ENCODE results near the gene CTIF. TPM values are rescaled to one million over a fixed set of nuclear protein-coding genes. Genes with fewer than 3 reads are reported as not detected.

The CTIF gene
- total and polyA plus RNA-seq, 4 donors, result 12.2 to 45.7 (median 32.6) TPM

- H3K4me1 ChIP-seq (ENCODE audit: control insufficient read depth in 5 of 5, insufficient read depth in 5 of 5, low read length in 5 of 5), result peaks cover 7 to 44% (median 27%) of the 10 kb centered on the region in 5 donors
- H3K9me3 ChIP-seq (ENCODE audit: control insufficient read depth in 4 of 4, insufficient read depth in 3 of 4, low read length in 3 of 4), result no peaks in the 10 kb centered on the region
- H3K9ac ChIP-seq (ENCODE audit: insufficient read depth in 1 of 2, low read length in 2 of 2), result peak overlapping the region in 1 of 2 donors; percentile 40
- TF ChIP-seq, protein P1, sequence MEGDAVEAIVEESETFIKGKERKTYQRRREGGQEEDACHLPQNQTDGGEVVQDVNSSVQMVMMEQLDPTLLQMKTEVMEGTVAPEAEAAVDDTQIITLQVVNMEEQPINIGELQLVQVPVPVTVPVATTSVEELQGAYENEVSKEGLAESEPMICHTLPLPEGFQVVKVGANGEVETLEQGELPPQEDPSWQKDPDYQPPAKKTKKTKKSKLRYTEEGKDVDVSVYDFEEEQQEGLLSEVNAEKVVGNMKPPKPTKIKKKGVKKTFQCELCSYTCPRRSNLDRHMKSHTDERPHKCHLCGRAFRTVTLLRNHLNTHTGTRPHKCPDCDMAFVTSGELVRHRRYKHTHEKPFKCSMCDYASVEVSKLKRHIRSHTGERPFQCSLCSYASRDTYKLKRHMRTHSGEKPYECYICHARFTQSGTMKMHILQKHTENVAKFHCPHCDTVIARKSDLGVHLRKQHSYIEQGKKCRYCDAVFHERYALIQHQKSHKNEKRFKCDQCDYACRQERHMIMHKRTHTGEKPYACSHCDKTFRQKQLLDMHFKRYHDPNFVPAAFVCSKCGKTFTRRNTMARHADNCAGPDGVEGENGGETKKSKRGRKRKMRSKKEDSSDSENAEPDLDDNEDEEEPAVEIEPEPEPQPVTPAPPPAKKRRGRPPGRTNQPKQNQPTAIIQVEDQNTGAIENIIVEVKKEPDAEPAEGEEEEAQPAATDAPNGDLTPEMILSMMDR (IDR thresholded peaks at IDR 0.05; ENCODE audit: control extremely low read depth, extremely low read depth), result no peak
- H3K27ac ChIP-seq (ENCODE audit: low read depth in 1 of 2, low read length in 1 of 2), result peak overlapping the region; percentile 38 to 75
- WGBS, 2 donors, result 15 to 41% methylated on average over 7 of the region's 7 CpGs
- no peak for ATAC-seq (ENCODE audit: insufficient read depth, low FRiP score)
- no peaks in the 10 kb centered on the region for H3K27me3 ChIP-seq (ENCODE audit: control insufficient read depth in 3 of 3, insufficient read depth in 3 of 3, low read length in 2 of 3)
- no peaks in the 10 kb centered on the region for H3K36me3 ChIP-seq (ENCODE audit: control insufficient read depth in 4 of 4, insufficient read depth in 4 of 4, low read length in 4 of 4)
- peak; percentile 67 to 80 (median 67) for DNase-seq
- H3K4me3 ChIP-seq, result no peak overlapping the region
These were observed 312.7 kb downstream of the CTIF start for GRCh38 chr18:48851599-48851960.

DNA sequence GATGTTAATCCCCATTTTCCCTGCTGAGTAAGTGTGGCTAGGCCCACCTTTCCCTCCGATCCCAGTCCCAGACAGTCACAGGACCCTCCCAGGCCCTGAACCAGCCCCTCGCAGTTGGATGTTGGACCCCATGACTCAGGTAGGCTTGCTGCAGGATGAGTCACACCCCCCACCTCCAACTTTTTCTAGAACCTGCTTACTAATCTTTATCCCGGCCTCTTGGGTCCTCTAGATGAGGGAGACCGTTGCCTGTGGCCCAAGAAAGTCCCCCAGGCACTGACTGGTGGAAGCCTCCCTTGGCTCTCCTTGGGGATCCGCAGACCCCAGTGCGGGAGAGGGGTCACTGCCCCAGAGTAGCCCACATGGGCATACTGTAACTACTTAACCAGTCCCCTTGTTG is 313.5 kb downstream of the CTIF start:
- H3K4me1 ChIP-seq (ENCODE audit: control insufficient read depth in 5 of 5, insufficient read depth in 5 of 5, low read length in 5 of 5), result peaks cover 7 to 44% (median 27%) of the 10 kb centered on the region in 5 donors
- TF ChIP-seq, protein P1 (IDR thresholded peaks at IDR 0.05; ENCODE audit: control extremely low read depth, extremely low read depth), result no peak
- no peak overlapping the region for H3K9ac ChIP-seq (ENCODE audit: insufficient read depth in 1 of 2, low read length in 2 of 2)
- WGBS, 2 donors, result 95 to 97% methylated on average over 6 of the region's 6 CpGs
- H3K9me3 ChIP-seq (ENCODE audit: control insufficient read depth in 4 of 4, insufficient read depth in 3 of 4, low read length in 3 of 4), result no peaks in the 10 kb centered on the region
- H3K4me3 ChIP-seq, result no peak overlapping the region
- ATAC-seq (ENCODE audit: insufficient read depth, low FRiP score) (no peak), DNase-seq (no peak)
- H3K27ac ChIP-seq (ENCODE audit: low read depth in 1 of 2, low read length in 1 of 2), result no peak overlapping the region
- no peaks in the 10 kb centered on the region for H3K27me3 ChIP-seq (ENCODE audit: control insufficient read depth in 3 of 3, insufficient read depth in 3 of 3, low read length in 2 of 3)
- no peaks in the 10 kb centered on the region for H3K36me3 ChIP-seq (ENCODE audit: control insufficient read depth in 4 of 4, insufficient read depth in 4 of 4, low read length in 4 of 4)

DNA sequence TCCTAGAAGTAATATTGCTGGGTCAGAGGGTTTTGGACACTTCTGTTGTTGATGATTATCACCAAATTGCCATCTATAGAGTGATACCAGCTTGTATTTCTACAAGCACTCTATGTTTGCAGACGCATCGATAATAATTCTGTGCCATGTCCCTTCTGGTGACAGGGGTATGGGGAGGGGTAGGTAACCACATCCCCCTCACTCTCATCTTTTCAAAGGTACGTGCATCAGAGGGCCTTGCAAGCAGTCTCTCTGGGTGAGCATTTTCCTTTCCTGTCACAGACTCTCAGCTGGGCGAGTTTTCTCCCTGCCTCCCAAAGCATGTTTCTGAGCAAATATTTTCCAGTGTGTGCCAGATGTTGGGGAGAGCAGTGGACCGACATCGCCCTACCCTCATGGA is 314.0 kb downstream of the CTIF start:
- H3K27ac ChIP-seq (ENCODE audit: low read depth in 1 of 2, low read length in 1 of 2), result no peak overlapping the region
- H3K4me1 ChIP-seq (ENCODE audit: control insufficient read depth in 5 of 5, insufficient read depth in 5 of 5, low read length in 5 of 5), result peaks cover 7 to 44% (median 26%) of the 10 kb centered on the region in 5 donors
- H3K9me3 ChIP-seq (ENCODE audit: control insufficient read depth in 4 of 4, insufficient read depth in 3 of 4, low read length in 3 of 4), result no peaks in the 10 kb centered on the region
- H3K36me3 ChIP-seq (ENCODE audit: control insufficient read depth in 4 of 4, insufficient read depth in 4 of 4, low read length in 4 of 4), result no peaks in the 10 kb centered on the region
- no peak for DNase-seq
- TF ChIP-seq, protein P1 (IDR thresholded peaks at IDR 0.05; ENCODE audit: control extremely low read depth, extremely low read depth), result no peak
- no peaks in the 10 kb centered on the region for H3K27me3 ChIP-seq (ENCODE audit: control insufficient read depth in 3 of 3, insufficient read depth in 3 of 3, low read length in 2 of 3)
- no peak overlapping the region for H3K9ac ChIP-seq (ENCODE audit: insufficient read depth in 1 of 2, low read length in 2 of 2)
- 93% methylated on average over 6 of the region's 6 CpGs for WGBS, 2 donors
- no peak for ATAC-seq (ENCODE audit: insufficient read depth, low FRiP score)
- no peak overlapping the region for H3K4me3 ChIP-seq

- TF ChIP-seq, protein P1 (IDR thresholded peaks at IDR 0.05; ENCODE audit: control extremely low read depth, extremely low read depth), result no peak
- no peaks in the 10 kb centered on the region for H3K27me3 ChIP-seq (ENCODE audit: control insufficient read depth in 3 of 3, insufficient read depth in 3 of 3, low read length in 2 of 3)
- no peak for DNase-seq
- H3K27ac ChIP-seq (ENCODE audit: low read depth in 1 of 2, low read length in 1 of 2), result no peak overlapping the region
- ATAC-seq (ENCODE audit: insufficient read depth, low FRiP score), result no peak
- no peaks in the 10 kb centered on the region for H3K9me3 ChIP-seq (ENCODE audit: control insufficient read depth in 4 of 4, insufficient read depth in 3 of 4, low read length in 3 of 4)
- 60 to 73% methylated on average over 5 of the region's 5 CpGs for WGBS, 2 donors
- H3K36me3 ChIP-seq (ENCODE audit: control insufficient read depth in 4 of 4, insufficient read depth in 4 of 4, low read length in 4 of 4), result no peaks in the 10 kb centered on the region
- H3K4me3 ChIP-seq, result no peak overlapping the region
- H3K9ac ChIP-seq (ENCODE audit: insufficient read depth in 1 of 2, low read length in 2 of 2), result no peak overlapping the region
- peaks cover 7 to 44% (median 18%) of the 10 kb centered on the region in 5 donors for H3K4me1 ChIP-seq (ENCODE audit: control insufficient read depth in 5 of 5, insufficient read depth in 5 of 5, low read length in 5 of 5)
These were observed 314.8 kb downstream of the CTIF start for GRCh38 chr18:48853588-48853987.
